T-helper 2 cell treated with Interferon-gamma antibody and Interleukin-4, amounts not matched to agents 5 μg/mL and 100 μg/mL, for 36 hours (primary cell): ENCODE measurements around the gene GNPAT.

Source experiments
- DNase-seq: peaks from one replicate; pipeline ENCODE4 v3.0.0; 2021; ENCODE audit warnings: low spot score
- H3K27ac Mint-ChIP-seq: one replicate; pipeline ENCODE4 v1.8.0; 2021; ENCODE audit warnings: mild to moderate bottlenecking, mixed read lengths
- H3K27me3 Mint-ChIP-seq: one replicate; pipeline ENCODE4 v1.8.0; 2021; ENCODE audit warnings: low read depth, mixed read lengths
- H3K36me3 Mint-ChIP-seq: one replicate; pipeline ENCODE4 v1.8.0; 2021; ENCODE audit warnings: low read depth, mixed read lengths
- H3K4me1 Mint-ChIP-seq: one replicate; pipeline ENCODE4 v1.8.0; 2021; ENCODE audit warnings: low read depth, mixed read lengths
- H3K4me3 Mint-ChIP-seq: one replicate; pipeline ENCODE4 v1.8.0; 2022; ENCODE audit warnings: mild to moderate bottlenecking, moderate library complexity, mixed read lengths
- H3K9me3 Mint-ChIP-seq: one replicate; pipeline ENCODE4 v1.8.0; 2021; ENCODE audit warnings: mixed read lengths

Gene GNPAT

GRCh38 chr1:231326248-231326647 is 85.2 kb downstream of the GNPAT start:
- Mint-ChIP-seq H3K4me3 (no peak overlapping the region), H3K4me1 (peaks cover 3% of the 10 kb centered on the region), H3K9me3 (no peaks in the 10 kb centered on the region), H3K36me3 (peaks cover under 1% of the 10 kb centered on the region), H3K27me3 (peaks cover 4% of the 10 kb centered on the region), H3K27ac (no peak overlapping the region)
- DNase-seq = no peak
